Jurkat, Clone E6-1 (cell line): ENCODE data around the gene GABRG3.
"Not testable (repeated sequence)": the region's sequence is repeated elsewhere in the genome, so short reads cannot be mapped to it uniquely, and the experiment has no call there.

Source experiments
- DNase-seq: peaks from one replicate; pipeline ENCODE4 v3.0.0-alpha.2; 2011; ENCODE audit warnings: low read depth, low spot score
- H3K4me3 ChIP-seq: 2 replicates; pipeline ENCODE4 v1.5.1; 2011; ENCODE audit warnings: mild to moderate bottlenecking, low read length, control low read depth, moderate library complexity

Gene GABRG3

DNA sequence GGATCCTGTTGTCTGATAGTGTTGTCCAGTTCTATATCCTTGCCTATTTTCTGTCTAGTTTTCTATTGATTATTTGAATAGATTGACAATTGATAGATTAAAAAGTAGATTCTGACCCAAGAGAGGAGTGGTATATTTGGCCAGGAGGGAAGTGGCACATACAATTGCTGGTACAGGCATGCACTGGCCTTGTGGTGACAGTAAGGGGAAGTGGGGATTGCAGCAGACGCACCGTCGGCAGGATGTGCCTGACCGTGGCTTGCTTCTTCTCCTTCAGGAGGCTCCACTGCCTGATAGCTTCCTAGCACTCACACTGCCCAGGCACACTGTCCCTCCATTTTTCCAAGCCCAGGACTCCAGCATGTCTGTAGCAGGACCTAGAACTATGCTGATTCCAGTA, 10.5 kb downstream of the GABRG3 start:
- DNase-seq: no peak

DNA sequence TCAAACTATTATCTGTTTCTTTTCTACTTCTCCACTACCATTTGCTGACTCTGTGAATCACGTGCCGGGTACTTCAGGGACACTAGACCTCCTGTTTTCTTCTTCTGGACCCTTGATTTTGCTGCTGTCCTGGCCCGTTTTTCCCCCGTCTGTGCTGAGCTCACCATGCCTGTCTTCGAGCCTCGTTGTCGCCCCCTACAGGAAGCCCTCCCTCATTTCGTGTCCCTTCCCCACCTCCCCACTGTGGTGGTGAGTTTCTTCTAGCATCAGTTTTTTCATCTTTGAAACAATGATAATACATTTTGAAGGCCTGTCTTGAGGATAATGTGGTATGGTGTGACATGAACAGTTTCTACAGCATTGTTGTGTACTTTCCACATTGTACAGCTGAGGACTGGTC, 12.8 kb downstream of the GABRG3 start:
- DNase-seq: peak; percentile 11

More for the DNA sequence above, 10.5 kb downstream of the GABRG3 start:
- no peak overlapping the region for H3K4me3 ChIP-seq

DNA sequence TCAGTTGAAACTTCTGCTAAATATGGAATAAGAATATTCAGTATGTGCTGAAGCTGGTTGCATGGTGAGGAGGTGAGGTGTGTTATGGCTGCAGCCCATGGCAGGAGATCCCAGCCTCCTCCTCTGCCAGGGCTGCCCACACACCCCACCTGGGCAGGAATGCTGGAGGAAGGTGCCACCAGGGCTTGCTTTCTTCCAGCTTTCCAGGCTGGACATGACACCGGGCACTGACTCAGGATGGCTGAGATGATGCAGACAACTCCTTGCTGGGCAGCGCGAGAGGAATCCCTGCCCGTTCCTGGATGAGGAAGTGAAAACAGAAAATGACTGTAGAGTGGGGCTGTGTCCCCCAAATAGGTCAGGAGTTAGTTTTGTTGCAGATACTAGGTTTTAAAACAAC, 14.1 kb downstream of the GABRG3 start:
- DNase-seq: no peak
- no peak overlapping the region for H3K4me3 ChIP-seq

More for the DNA sequence above, 12.8 kb downstream of the GABRG3 start:
- no peak overlapping the region for H3K4me3 ChIP-seq

DNA sequence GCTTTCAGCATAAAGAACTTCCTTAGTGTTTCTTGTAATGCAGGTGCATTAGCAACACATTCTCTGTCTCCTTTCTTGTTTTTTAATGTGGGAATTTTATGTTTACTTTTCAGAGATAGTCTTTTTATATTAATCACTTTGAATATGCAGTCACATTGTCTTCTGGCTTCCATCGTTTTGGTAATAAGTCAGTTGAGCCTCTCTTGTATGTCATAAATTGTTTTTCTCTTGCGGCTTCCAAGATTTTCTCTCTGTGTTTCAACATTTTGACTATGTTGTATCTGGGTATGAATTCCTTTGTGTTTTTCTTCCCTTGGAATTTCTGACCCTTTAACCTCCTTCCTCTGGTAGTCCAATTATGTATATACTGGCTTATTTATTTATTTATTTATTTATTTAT, 25.3 kb downstream of the GABRG3 start:
- no peak for DNase-seq
- no peak overlapping the region for H3K4me3 ChIP-seq

DNA sequence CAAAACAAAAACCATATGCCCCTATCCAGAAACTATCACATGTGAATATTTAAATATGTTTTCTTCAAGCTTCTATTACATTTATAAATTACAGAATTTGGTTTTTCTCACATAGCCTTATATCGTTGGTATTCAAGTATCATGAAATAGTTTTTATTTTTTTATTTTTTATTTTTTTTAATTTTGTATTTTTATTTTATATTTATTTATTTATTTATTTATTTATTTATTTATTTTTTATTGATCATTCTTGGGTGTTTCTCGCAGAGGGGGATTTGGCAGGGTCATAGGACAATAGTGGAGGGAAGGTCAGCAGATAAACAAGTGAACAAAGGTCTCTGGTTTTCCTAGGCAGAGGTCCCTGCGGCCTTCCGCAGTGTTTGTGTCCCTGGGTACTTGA, 32.0 kb downstream of the GABRG3 start:
- DNase-seq, H3K4me3 ChIP-seq: not testable (repeated sequence)

DNA sequence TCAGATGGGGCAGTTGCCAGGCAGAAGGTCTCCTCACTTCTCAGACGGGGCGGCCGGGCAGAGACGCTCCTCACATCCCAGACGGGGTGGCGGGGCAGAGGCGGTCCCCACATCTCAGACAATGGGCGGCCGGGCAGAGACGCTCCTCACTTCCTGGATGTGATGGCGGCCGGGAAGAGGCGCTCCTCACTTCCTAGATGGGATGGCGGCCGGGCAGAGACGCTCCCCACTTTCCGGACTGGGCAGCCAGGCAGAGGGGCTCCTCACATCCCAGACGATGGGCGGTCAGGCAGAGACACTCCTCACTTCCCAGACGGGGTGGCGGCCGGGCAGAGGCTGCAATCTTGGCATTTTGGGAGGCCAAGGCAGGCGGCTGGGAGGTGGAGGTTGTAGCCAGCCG, 33.2 kb downstream of the GABRG3 start:
- not testable (repeated sequence) for DNase-seq, H3K4me3 ChIP-seq

DNA sequence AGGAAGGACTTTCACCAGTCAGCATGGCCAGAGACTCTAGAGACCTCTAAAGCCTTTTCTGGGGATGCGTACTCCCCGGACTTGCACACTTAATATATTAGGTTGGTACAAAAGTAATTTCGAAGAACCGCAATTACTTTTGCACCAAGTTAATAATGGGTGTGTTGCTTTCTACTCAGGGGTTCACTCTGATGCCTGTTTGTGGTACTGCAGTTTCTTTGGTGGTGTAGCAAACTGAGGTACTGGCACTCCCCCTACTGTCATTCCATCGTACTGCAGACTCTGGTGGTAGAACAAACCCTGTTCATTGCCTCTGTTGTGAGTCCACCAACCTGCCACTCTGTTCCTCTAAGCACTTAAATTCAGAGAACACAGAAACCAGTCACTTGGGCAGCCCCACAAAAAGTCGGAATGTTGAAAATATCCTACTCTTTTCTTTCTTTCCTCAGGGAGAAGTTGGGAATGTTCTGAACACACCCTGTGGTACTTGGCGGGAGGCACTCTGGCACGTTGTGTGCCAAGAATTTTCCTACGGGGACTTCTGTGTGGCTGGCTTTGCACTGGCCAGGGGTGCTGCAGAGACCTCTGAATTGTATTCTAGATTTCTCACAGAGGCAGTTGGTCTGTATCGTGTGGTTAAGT, 46.3 kb downstream of the GABRG3 start:
- H3K4me3 ChIP-seq: no peak overlapping the region
- peak; percentile 80 for DNase-seq

DNA sequence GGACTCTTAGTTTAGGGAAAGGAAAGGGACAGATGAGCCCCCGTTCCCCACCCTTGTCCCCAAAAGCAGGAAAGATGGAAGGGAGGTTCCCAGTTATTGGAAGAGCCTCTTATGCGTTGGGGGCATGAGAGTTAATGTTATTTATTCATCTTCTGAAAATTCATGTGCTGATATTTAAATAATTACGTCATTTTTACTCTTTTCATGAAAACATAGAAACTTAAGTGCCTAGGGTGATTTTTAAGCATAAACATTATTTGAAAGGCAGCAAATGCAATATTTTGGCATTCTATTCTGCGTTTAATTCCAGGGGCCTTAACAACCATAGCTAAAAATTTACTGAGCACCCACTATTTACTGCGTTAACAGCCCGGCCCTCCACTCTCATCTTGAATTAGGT, 48.7 kb downstream of the GABRG3 start:
- no peak overlapping the region for H3K4me3 ChIP-seq
- DNase-seq: no peak

DNA sequence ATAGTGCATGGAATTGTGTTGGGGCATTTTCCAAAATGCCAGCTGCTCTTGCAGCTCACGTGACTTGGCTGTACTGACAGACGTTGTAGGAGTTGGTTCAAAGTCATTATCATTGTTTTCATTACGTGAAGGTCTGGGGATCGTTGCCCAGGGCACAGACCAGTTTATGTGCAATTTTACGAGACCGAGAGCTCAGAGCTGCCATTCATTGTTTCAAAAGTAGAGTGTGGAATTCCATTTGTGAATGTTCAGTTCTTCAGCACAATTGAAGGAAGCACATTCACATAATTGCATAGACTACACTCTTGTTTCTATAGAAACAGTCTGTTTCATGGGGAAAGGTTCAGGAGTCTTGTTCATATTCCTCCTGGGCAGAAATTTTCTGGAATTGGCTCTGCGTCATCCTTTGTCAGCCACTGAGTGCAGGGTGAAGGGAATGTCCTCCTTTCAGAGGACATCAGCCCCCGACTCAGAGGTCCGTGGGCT, 54.5 kb downstream of the GABRG3 start:
- no peak overlapping the region for H3K4me3 ChIP-seq
- no peak for DNase-seq

DNA sequence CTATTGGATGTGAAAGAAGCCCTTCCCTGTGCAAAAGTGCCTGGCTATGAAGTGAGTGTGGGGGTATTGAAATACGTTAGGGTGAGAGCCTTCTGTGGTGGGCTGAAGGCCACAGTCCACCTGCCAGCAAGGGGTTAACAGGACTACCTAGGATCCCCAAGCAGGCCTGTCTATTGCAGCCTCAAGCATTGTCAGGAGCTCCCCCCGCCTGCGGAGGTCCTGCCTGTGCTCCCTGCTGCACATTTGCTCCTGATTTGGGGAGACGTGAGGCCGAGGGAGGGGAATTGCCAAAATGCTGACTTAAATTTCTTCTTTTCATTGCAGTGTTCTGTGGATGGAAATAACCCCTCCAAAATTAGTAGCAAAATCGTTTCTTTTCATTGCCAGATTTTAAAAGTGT, 56.2 kb downstream of the GABRG3 start:
- DNase-seq: no peak
- H3K4me3 ChIP-seq: no peak overlapping the region

DNA sequence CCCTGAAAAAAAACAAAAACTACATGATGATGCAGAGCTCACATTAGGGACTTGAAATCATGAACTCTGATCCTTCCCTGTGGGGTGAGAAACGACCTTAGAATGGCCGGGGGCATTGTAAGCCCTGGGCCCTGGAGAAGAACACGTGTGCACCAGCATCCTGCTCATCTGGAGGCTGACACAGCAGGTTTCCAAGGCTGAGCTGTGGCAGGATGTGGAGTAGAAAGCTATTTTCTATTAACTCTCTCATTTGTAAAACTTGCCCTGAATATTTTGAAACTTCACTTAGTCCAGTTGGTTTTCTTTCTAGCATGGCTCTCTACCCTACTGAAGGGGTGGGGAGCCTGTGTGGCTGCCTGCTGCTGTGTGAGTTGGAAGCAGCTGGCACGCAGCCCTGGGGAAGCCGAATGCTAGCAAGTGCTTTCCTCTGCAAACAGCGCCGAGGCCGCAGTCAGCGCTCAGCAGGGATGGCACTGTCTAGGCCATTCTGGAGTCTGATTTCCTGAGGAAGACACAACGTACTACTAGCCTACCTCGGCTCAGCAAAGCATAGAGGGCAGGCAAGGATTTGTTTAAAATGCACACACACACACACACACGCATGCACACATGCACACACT, 58.0 kb downstream of the GABRG3 start:
- H3K4me3 ChIP-seq: no peak overlapping the region
- peak; percentile 17 for DNase-seq

DNA sequence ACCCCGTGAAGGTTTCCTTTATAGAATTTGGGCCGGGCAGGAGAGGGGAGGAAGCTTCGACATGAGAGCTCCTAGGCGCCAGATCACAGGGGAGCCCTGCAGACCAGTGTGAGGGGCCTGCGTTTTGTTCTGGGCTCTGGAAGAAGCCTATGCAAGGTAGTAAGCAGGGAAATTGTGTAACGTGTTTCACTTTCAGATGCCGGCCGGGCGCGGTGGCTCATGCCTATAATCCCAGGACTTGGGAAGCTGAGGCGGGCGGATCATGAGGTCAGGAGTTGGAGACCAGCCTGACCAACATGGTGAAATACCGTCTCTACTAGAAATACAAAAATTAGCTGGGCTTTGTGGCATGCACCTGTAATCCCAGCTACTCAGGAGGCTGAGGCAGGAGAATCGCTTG, 65.2 kb downstream of the GABRG3 start:
- no peak for DNase-seq
- no peak overlapping the region for H3K4me3 ChIP-seq

DNA sequence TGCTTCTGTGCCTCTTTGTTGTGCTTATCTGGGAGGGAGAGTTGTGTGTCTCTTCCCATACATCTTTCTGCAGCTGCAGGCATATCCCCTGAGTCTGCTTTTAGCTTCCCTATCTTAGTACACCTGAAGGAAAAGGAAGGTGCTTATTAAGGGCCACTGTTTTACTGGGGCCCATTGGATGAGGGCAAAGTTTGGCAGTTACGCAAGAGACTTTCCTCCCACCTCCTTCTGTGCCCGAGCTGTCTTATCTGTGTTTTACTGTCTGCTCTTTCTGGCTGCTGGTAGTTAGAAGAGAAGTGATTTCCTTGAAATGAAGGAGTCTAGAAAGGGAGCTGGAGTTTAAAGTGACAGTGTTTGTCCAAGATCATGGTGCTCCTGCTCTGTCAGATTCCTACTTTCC, 66.5 kb downstream of the GABRG3 start:
- DNase-seq: no peak
- no peak overlapping the region for H3K4me3 ChIP-seq

DNA sequence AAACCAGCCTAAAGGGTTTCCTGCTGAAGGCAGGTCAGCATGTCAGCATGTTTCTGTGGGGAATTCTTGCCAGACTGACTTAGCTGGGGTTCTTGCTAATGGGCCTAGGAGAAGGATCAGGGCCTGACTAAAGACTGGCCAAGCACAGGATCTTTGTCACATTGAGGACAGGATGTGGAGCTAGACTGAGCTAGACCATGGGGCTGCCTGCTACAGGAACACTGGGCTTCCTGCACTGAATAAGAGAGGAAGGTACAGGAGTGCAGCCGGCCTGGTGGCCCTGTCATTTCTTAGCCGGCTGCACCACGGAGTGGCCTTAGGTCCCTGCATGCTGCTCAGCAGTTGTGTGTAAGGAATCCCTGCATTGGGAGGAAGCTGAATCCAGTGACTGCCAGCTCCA, 68.2 kb downstream of the GABRG3 start:
- H3K4me3 ChIP-seq: no peak overlapping the region
- no peak for DNase-seq

DNA sequence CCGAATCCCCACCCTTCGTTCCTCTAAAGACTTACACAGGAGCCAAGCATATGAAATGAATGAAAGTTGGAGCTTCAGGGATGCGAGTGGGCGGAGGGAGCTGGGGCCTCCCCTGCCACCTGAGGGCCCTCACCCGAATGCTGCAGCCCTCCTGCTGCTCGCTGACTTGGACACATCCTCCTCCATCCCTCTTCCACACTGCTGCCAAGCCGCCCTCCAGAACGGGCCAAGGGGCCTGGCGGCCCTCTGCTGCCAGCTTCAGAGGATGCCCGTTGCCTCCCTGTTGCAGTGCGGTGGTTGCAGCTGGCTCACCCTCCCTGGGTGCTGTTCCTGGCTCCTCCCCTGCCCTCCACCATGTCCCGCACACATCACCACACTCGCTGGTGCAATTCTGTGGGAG, 71.2 kb downstream of the GABRG3 start:
- H3K4me3 ChIP-seq: no peak overlapping the region
- no peak for DNase-seq

DNA sequence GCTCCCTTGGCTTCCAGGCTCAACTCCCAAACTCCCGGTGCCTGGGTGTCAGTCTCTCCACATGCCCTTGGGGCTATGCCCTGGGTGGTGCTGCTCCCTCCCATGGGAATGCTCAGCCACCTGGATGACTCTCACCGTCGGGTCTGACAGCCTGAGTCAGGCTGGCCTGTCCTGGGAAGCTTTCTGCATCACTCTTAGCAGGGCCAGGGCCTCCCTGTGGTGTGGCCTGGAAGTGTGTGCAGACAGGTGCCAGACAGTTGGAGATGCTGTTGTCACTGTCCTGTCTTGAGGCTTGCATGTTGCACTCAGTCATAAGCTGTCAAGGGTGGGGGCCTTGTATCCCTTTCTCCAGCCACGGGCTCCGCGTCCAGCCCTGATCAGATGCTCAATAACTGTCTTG, 71.7 kb downstream of the GABRG3 start:
- DNase-seq: no peak
- no peak overlapping the region for H3K4me3 ChIP-seq

DNA sequence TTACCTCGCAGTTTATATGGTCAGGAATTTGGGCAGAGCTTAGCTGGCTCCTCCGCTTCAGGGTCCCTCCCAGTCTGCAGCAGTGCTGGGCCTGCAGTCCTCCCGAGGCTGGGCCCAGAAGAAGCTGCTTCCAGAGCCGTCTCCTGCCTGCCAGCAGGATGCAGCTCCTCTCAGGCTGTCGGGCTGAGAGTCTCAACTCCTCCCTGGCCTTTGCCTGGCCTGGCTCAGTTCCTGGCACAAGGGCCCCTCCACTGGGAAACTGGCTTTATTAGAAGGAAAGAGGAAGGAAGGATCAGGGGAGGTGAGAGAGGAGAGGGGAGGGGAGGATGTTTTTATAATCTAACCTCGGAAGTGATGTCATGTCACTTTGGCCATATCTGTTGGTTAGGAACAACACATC, 72.8 kb downstream of the GABRG3 start:
- DNase-seq: no peak
- no peak overlapping the region for H3K4me3 ChIP-seq

DNA sequence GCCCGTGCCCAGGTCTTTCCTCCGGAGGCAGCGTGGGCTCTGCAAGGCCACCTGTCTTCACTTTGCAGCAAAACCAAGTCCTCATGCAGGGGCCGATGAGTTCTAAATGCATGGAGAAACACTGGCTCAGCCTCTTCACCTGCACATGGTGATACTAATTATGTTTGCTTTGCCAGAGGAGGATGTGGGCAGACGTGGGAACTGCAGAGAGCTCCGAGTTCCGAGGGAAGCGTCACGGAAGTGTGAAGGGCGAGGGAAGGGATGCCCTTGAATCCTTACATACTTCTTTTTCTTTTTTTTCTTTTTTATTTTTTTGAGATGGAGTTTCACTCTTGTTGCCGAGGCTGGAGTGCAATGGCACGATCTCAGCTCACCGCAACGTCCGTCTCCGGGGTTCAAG, 74.8 kb downstream of the GABRG3 start:
- H3K4me3 ChIP-seq: no peak overlapping the region
- DNase-seq: no peak

DNA sequence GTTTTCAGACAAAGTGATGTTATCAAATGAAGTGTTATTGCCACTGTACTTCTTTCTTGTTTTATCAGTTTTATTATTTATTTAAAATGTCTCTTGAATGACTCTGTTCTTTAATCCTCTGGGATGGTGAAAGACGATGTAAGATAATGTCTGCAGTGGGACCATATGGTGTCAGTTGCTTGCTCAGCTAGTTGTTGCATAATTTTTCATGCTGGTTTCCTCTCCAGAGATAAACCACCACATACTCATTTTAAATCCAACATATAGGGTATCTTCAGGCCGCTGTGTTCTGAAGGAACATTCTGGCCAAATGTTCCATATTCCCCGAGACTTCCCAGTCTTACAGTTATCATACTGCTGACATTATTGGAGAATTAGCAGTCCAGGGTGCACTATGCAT, 75.9 kb downstream of the GABRG3 start:
- H3K4me3 ChIP-seq: no peak overlapping the region
- no peak for DNase-seq

DNA sequence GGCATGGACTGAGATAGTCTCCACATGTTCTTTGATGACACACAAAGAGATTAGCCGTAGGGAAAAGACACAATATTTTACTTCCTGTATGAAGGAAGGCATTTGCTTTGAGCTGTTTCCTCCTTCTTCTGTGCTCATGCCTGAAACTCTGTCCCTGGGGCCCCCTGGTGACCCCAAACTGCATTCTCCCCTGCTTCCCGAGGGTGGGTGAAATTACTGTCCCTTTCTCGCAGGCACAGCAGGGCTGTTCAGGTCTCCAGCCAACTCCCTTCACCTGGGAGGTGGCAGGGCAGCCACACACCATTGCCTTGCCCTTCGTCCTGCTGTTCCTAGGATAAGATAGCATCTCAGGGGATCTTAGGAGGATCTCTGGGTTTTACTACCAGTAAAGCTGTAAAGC, 79.2 kb downstream of the GABRG3 start:
- DNase-seq: no peak
- no peak overlapping the region for H3K4me3 ChIP-seq

DNA sequence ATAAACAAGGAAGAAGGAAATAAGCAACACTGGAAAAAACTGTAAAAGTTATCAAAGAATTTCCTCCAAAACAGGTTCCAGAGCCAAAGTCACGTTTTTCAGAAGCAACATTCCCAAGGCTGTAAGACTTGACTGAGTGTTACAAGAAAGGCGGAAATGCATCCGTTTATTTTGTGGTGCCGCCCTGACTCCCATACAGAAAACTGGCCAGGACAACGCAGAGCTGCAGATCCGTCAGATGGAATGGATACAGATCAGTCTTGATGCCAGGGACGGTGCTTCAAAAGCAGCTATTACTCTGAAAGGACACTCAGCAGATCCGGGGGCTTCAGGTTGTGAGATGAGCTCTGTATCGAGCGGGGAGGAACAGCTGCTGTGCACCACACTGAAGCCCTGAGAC, 83.4 kb downstream of the GABRG3 start:
- H3K4me3 ChIP-seq: no peak overlapping the region
- DNase-seq: no peak
